ENCODE results near the gene MCEE.

The MCEE gene

GRCh38 chr2:71064754-71065621, 65.0 kb downstream of the MCEE start:
- Mint-ChIP-seq H3K4me3 (peak overlapping the region; percentile 6 to 70), H3K9me3 (no peaks in the 10 kb centered on the region), H3K36me3 (peaks cover 4 to 13% of the 10 kb centered on the region in 2 donors), H3K27me3 (peaks cover 0 to 7% of the 10 kb centered on the region in 2 donors), H3K4me1 (peaks cover 31 to 58% of the 10 kb centered on the region in 2 donors), H3K27ac (peak overlapping the region; percentile 89)
- no peak for DNase-seq
- ATAC-seq (replicated peaks): peak; percentile 28 to 29

DNA sequence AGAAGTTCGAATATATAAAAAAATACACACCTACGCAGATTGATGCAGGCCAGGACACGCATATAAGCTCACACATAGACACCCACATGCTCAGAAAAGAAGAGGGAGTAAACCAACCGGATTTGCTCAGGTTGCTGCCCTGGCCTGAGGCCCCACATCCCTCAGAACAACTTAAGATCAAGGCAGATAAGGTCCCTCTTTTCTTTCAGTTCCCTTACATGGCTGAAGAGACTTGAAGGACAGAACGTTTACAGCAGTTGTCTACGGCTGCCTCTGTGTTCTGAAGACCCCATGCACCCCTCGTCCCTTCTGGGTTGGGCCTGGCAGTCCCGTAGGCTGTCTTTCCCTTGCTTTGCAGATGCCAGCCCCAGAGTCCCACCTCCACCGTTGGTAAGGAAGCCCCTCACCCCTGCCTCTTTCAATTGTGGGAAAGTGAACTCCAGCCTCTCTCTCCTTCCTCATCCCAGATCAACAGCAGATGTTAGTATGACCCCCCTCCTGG, 65.9 kb downstream of the MCEE start:
- Mint-ChIP-seq H3K4me3 (no peak overlapping the region), H3K27me3 (peaks cover 4 to 13% of the 10 kb centered on the region in 2 donors), H3K9me3 (no peaks in the 10 kb centered on the region), H3K27ac (peak overlapping the region; percentile 7), H3K4me1 (peaks cover 25 to 49% of the 10 kb centered on the region in 2 donors), H3K36me3 (peaks cover 1 to 9% of the 10 kb centered on the region in 2 donors)
- ATAC-seq (replicated peaks) (no peak), DNase-seq (no peak)

DNA sequence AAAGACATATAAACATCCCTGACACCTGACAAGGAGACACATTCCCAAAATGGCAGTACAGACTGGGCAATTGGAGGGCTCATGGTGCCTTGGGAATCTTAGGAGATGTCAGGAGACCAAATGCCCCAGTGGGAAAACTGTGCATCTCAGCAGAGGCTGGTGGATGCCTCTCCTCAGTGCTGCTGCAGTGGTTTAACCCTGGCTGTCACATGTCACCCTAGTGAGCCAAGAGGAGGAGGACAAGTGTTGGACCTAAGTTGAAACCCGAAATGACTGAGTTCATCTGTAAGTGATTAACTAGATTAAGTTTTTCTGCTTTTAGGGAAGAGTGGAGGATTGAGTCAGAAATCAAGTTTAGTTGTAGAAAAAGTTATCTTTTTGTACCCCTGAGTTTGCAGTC, 66.8 kb downstream of the MCEE start:
- Mint-ChIP-seq H3K27me3 (peaks cover 8 to 18% of the 10 kb centered on the region in 2 donors), H3K27ac (no peak overlapping the region), H3K9me3 (no peaks in the 10 kb centered on the region), H3K4me1 (peaks cover 23 to 43% of the 10 kb centered on the region in 2 donors), H3K4me3 (no peak overlapping the region), H3K36me3 (peaks cover 1 to 4% of the 10 kb centered on the region in 2 donors)
- DNase-seq (no peak), ATAC-seq (replicated peaks) (no peak)

DNA sequence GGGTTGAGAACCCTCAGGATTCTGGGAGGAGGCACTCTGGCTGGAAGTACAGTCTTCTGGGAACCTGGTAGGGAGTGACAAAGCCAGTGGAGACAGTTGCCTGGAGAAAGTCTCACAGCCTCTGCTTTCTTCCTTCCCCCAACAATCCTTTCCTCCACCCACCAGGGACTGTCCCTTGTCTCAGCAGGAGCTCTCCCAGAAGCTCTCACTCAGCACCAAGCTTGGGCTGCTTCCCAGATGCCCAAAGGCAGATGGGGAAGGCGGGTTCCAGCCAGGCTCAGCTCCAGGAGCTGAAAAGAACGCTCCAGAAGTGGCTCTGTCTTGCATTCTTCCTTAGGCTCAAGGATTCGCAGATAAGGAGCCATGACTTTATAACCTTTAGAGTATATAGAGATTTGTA, 69.2 kb downstream of the MCEE start:
- peaks cover 8 to 19% of the 10 kb centered on the region in 2 donors for H3K27me3 Mint-ChIP-seq
- no peak overlapping the region for H3K4me3 Mint-ChIP-seq
- DNase-seq: no peak
- H3K4me1 Mint-ChIP-seq: peaks cover 17 to 29% of the 10 kb centered on the region in 2 donors
- peaks cover 0 to 1% of the 10 kb centered on the region in 2 donors for H3K36me3 Mint-ChIP-seq
- no peak overlapping the region for H3K27ac Mint-ChIP-seq
- ATAC-seq (replicated peaks): no peak
- no peaks in the 10 kb centered on the region for H3K9me3 Mint-ChIP-seq

- Mint-ChIP-seq H3K27me3 (peaks cover 8 to 19% of the 10 kb centered on the region in 2 donors), H3K27ac (no peak overlapping the region), H3K4me3 (no peak overlapping the region), H3K36me3 (no peaks in the 10 kb centered on the region), H3K9me3 (no peaks in the 10 kb centered on the region), H3K4me1 (peaks cover 11 to 22% of the 10 kb centered on the region in 2 donors)
- no peak for DNase-seq
- no peak for ATAC-seq (replicated peaks)
These were observed 69.8 kb downstream of the MCEE start for GRCh38 chr2:71060211-71060610.

Measured in stimulated activated naive B cell treated with anti-CD40 and anti-IgM and Interleukin-4, amounts not matched to agents 10 μg/mL and 1 μg/mL and 100 μg/mL, for 72 hours (primary cell).